Activated CD8-positive, alpha-beta memory T cell treated with anti-CD3 and anti-CD28 coated beads, Interleukin-2, amount 50 U/mL, for 1 hour (primary cell): ENCODE results near the gene COPS6.
A peak's percentile ranks its signal among the peaks of the same experiment; 100 is the strongest.

Source experiments
- DNase-seq: peaks from one replicate; pipeline ENCODE4 v3.0.0-alpha.2; 2020; ENCODE audit errors: extremely low read depth

Gene COPS6

DNA sequence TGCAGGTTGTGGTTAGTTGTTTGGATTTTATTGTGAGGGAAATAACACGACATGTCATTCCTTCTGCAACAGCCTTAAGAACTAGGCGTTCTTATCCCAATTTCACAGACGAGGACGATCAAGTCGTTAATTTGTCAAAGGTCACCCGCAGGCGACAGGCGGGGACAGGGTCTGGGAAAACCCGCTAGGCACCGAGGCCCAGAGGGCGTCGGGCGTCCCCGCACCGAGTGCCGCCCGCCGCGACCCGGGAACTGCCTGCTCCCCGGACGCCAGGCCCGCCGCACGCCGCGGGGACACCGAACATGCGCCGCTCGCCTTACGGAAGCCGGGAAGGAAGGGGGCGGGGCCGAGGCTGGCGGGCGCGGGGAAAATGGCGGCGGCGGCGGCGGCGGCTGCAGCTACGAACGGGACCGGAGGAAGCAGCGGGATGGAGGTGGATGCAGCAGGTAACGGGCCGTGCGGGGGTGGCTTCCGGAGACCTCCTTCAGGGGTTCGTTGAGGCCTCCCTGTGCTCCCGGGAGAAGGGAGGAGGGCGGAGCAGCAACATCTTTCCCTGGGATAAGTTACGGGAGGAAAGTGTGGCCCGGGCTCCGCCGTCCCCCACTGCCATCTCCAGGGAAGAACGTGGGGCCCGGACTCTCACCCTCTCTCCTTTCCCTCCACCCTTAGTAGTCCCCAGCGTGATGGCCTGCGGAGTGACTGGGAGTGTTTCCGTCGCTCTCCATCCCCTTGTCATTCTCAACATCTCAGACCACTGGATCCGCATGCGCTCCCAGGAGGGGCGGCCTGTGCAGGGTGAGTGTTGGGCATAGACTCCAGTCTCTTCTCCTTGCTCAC lies at the start of gene COPS6:
COPS6 (plus strand) TSS at position 349 of the 837 bp plus-strand sequence; CDS start at position 371, 22 bp downstream.
- DNase-seq: no peak

DNA sequence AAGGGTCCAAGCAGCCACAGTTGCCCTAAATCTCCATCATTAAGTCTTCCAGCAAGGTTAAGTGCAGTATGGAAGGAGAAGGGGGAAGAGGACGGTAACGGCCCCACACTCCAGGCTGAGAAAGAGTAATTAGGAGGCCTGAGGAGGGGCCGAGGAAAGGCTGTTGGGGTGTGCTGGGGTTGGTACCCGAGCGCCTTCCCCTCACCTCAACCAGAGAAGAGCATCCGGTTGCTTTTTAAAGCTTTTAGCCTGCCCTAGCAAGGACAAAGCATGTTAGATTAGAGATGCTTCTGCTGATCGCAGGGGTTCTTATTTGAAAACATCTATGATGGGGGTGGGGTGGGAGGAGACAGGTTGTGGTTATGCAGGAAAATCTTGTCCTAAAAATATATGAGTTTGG lies 48.2 kb upstream of the COPS6 start:
- no peak for DNase-seq

DNA sequence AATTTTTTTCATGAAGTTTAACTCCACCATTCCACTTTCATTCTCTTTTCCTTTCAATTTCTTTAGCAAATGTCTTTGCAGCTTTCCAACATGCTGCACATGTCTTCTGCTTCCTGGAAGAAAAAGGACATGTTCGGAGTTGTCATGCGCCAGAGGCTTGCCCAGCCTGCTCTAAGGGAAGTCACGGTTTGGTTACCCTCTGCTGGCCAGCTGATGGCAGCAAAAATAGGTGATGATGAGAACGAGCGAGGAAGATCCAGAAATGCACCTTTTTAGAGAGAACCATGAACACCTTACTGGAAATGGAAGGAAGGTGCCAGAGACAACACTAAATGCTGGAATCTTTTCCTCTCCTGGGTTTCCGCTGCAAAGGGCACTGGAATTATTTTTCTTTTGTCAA lies 44.1 kb upstream of the COPS6 start:
- DNase-seq: no peak

DNA sequence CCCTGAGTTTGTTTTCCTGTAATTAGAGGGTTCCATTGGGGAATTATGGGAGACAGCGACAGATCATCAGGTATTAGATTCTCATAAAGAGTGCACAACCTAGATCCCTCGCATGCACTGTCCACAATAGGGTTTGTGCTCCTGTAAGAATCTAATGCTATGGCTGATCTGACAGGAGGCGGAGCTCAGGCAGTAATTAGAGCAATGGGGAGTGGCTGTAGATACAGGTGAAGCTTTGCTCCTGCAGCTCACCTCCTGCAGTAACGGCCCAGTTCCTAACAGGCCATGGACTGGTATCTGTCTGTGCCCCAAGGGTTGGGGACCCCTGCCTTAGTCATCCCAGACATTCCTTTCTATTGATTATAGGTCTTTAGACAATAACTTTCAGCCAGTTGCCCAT lies 40.1 kb upstream of the COPS6 start:
- no peak for DNase-seq

DNA sequence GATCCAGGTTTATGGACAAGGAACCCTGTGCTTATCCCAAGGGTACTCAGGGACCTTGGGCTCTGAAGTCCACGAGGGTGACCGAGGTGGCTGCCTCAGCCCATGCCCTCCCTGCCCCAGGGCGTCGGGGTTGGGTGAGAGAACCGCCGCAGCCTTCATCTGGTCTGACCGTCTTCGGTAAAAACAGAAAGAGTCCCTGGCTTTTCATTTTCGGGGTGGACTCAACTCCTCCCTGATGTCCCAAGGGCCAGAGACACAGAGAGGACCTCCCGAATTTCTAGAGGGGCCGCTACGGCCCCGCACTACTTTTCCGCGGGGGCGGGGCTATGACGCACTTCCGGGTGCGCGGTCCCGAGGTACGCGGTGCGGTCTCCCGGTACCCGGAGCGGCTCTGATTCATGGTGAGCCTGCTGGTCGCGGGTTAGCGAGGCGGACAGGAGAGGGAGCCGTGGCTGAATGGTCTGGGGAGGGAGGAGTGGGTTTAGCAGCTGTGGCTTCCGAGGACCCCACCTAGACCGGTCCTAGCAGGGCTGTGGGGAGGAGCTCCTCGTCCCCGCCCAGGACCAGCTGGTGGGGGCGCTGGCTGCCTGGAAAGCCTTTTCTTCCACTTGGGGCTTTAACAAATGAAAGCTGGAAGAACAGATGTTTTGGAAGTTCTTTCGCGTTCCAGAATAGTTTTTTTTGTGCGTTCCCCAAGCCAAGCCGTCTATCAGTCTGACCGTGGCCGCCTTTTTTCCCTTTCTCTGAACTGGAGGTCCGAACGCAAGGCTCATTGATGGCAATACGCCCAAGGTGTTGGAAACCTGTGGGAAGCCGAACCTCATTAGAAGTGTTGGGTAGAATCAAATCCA lies 39.1 kb upstream of the COPS6 start, which contains the start of gene ZSCAN21:
ZSCAN21 (plus strand) TSS at position 334 of the 851 bp plus-strand sequence. CDS start 7,233 bp downstream, outside the sequence.
- peak; percentile 40 for DNase-seq

DNA sequence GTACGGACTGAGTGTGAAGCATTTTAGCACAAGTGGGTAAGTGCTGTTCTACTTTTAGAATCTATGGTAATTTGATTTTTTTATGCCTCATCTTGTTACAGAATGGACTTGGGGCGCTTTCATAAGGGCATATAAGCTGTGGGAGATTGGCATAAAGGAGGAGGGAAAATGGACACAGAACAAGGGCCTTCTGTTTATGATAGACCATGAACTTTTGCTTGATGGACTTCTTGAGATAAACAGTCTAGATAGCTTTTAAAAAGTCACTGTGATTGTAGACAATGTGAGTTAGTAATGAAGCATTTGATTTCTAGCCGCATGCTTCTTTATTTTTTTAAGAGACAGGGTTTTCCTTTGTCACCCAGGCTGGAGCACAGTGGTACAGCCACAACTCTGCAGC lies 37.2 kb upstream of the COPS6 start:
- no peak for DNase-seq

DNA sequence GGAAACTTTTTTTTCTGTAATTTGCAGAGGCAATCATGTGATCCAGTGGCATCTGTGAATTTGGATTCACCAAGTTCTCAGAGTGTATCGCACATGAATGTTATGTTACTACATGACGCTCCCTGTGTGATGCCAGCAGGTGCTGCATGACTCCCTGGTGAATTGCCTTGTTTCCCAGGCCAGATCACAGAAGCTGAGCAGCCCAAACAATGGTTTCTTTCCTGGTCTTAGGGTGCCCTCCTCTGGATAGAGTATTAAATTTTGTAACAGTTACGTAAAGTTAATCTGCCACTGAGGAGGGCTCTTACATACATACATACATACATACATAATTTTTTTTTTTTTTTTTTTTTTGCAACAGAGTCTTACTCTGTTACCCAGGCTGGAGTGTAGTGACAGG lies 35.6 kb upstream of the COPS6 start:
- DNase-seq: no peak

DNA sequence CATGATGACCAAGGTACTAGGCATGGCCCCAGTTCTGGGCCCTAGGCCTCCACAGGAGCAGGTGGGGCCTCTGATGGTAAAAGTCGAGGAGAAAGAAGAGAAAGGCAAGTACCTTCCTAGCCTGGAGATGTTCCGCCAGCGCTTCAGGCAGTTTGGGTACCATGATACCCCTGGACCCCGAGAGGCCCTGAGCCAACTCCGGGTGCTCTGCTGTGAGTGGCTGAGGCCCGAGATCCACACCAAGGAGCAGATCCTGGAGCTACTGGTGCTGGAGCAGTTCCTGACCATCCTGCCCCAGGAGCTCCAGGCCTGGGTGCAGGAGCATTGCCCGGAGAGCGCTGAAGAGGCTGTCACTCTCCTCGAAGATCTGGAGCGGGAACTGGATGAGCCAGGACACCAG lies 31.8 kb upstream of the COPS6 start:
- no peak for DNase-seq

DNA sequence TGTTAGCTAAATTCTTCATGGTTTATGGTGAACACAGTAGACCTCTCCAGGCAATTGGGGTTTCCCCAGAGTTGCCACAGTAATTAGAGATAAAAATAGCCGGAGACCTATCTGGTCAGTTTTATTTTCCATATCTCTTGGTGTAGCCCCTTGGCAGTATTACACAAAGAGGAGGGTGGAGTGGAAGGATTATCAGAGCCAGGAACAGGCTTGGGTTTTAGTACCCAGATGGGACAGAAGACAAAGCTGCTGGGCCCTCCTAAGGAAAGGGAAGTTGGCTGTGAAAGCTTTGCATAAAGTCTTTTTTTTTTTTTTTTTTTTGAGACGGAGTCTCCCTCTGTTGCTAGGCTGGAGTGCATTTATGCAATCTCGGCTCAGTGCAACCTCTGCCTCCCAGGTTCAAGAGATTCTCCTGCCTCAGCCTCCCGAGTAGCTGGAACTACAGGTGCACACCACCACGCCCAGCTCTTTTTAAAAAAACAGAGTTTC lies 29.5 kb upstream of the COPS6 start:
- no peak for DNase-seq

DNA sequence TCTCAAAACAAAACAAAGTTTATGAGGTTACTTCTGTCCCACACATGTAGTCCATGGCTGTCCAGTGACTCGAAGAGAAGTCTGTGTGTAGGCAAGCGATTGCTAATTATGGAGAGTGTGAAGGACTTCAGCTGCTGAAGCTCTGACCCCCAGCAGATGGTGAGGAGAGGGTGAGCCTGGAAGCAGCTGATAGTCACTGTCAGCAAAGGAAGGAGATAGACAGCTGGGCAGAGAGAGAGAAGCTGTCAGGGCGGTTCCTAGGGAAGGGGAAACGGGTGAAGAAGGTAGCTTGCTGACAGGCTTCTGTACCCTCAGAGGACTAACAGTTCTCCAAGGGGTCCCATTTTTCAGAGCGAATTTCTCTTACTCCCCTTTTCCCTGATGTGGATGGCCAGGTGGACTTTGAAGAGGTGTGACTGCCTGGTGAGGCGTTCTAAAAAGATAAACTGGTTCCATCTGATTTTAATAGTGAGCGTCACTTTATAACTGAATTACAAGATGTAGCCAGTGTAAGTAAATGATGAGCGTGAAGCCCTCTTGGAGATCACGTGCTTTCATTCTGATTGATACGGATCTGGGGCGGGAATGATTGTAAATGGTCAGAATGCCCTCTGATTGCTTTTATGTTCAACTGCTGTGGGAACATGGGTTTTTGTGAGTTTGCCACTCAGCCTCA lies 27.1 kb upstream of the COPS6 start:
- DNase-seq: no peak

DNA sequence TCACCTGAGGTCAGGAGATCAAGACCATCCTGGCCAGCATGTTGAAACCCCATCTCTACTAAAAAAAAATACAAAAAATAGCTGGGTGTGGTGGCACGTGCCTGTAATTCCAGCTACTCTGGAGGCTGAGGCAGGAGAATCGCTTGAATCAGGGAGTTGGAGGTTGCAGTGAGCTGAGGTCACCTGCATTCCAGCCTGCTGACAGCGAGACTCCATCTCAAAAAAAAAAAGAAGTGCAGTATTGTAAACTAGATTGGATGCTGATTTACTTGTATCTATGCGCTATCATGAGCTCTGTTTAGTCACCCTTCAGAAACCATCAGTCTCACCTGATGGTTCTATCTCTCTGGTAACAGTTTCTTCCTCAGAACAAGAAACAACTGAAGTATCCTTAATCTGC lies 25.4 kb upstream of the COPS6 start:
- DNase-seq: no peak

DNA sequence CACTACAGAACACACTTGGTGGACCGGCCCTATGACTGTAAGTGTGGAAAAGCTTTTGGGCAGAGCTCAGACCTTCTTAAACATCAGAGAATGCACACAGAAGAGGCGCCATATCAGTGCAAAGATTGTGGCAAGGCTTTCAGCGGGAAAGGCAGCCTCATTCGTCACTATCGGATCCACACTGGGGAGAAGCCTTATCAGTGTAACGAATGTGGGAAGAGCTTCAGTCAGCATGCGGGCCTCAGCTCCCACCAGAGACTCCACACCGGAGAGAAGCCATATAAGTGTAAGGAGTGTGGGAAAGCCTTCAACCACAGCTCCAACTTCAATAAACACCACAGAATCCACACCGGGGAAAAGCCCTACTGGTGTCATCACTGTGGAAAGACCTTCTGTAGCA lies 24.6 kb upstream of the COPS6 start:
- no peak for DNase-seq

DNA sequence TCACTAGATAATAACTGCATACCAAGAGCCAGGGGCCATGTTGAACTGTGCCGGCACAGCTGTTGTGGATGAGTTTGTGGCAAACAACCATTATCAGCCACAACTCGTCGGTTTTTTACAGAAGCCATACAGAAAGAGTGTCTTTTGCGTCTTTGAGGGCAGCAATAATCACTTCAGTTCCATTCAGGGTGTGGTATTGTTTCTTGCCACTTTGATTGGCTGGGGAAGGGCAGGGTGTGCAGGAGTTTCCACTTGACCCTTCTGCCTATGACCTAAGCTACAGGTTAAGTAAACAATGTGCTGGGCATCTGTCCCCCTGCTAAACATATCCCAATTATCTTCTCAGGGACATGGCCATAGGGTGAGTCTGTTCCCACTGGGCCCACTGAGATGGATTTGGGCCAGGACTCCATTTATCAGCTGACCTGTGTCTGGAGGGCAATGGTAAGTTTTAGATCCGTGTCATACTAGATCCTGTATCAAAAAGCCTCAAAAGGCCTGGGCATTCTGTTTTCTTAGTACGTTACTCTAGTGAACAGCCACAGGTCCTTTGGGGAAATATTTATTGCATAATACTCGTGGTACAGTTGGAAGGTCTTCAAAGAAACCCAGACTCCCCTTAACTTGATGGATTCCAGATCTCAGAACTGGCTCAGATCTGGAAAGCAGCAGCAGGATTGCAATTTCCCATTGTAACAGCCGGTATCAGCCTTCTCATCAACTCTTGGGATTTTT lies 23.1 kb upstream of the COPS6 start:
- DNase-seq: no peak

DNA sequence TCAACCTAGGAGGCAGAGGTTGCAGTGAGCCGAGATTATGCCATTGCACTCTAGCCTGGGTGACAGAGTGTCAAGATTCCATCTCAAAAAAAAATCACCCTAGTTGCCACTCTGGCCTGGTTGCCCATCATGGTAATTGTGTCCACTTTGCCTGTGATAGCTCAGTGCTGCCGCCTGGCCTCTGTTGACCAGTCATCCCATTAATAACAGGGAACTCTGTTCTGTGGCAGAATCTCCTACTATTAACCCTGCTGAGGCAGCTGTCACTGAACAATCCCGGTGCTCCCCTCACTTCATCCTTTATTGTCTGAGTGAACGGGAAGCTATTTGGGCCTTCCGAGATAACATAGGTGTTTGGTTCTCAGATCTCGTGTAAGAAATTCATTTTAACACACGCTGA lies 21.8 kb upstream of the COPS6 start:
- no peak for DNase-seq

DNA sequence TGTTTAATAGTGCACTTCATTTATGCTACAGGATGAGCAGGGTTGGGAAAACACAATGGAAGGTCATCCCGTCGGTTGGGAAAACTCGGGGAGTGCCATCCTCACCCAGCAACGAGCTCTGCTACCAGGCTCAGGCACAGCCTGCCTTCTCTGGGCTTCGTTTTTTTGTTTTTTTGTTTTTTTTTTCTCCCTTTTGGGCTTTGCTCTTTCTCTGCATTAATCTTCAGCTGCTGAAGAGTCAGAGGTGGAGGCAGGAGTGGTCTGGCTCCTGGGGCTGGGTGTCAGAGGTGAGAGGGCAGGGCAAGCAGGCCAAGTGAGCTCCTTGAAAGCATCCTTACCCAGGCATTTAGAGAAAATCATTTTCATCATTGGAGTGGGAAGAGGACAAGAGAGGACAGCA lies 18.8 kb upstream of the COPS6 start:
- DNase-seq: no peak

DNA sequence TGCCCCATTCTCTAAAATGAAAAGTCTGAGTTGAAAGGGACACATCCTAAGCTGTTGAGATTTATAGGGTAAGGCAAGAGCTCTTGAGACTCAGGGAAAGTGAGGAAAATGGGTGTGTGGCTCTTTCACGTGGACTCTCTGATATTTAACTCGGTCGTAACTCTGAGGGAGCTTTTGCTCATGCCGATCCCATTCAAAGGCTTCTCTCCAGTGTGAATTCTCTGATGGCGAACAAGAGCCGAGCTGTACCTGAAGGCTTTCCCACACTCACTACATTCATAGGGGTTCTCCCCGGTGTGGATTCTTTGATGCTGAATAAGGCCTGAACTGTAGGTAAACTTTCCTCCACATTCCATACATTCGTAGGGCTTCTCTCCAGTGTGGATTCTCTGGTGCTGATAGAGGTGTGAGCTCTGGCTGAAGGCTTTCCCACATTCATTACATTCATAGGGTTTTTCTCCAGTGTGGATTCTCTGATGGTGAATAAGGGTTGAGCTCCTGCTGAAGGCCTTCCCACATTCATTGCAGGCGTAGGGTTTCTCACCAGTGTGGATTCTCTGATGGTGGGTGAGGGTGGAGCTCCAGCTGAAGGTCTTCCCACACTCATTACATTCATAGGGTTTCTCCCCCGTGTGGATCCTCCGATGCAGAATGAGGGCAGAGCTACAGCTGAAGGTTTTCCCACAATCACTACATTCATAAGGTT lies 17.6 kb upstream of the COPS6 start:
- no peak for DNase-seq

DNA sequence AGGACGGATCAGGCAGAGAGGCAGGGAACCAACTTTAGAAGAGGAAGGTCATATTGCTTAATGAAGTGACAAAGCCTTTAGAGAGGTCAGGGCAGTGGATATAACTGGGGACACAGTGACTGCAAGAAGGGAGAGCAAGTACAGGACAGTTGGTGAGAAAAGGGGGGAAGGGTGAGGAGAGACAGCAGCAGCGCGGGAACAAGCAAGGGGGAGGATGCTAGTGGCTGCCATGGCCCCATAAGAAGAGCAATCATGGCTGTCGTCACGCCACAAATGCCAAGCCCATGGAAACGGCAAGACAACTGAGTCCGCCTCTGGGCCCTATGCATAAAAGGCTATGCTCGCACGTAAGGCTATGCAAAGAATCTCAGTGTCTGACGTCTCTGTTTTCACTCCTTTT lies 16.3 kb upstream of the COPS6 start:
- DNase-seq: no peak

DNA sequence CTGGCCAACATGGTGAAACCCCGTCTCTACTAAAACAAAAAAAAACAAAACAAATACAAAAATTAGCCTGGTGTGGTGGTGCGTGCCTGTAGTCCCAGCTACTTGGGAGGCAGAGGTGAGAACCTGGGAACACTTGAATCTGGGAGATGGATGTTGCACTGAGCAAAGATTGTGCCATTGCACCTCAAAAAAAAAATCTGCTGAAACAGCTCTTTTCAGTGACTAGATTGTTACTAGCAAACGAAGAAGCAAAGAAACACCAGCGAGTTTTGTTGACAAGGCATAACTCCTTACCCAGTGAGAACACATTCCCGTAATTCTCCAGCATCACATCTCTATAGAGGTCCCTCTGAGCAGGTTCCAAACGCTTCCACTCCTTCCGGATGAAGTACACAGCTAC lies 13.9 kb upstream of the COPS6 start:
- no peak for DNase-seq

DNA sequence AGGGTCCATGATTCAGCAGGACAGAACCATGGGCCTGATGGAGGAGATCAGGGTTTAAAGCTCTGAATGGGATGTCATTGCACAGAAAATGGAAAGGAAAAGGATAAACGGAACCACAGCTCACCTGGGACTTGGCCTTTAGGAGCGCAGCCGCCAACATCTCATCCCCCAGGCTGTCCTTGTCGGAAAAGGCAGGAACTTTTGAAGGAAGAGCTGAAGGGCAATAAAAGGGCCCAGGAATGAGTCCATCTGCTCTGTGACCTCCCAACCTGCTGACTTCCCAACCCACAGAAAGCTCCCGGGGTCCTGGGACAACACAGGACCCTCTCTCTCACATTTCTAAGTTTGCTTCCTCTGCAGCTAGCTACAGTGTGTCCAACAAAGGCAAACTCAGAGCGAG lies 13.4 kb upstream of the COPS6 start:
- no peak for DNase-seq

DNA sequence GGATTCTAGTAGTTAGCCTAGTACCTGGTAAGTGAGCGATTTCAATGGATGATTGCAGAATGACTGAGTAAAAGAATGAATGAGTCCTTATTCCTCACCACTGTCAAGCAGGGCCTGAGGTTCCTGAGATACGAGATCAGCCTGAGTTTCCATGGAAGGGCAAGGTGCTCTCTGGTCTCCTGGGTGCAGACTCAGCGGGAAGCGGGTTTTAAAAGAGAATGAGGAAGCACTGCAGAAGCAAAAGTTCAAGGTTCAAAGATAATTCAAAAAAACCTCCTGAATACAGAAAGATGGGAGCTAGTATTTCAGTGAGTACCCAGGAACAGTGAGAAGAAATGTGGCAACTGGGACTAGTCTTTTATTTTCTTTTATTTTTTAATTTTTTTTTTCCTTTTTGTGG lies 11.6 kb upstream of the COPS6 start:
- DNase-seq: no peak

DNA sequence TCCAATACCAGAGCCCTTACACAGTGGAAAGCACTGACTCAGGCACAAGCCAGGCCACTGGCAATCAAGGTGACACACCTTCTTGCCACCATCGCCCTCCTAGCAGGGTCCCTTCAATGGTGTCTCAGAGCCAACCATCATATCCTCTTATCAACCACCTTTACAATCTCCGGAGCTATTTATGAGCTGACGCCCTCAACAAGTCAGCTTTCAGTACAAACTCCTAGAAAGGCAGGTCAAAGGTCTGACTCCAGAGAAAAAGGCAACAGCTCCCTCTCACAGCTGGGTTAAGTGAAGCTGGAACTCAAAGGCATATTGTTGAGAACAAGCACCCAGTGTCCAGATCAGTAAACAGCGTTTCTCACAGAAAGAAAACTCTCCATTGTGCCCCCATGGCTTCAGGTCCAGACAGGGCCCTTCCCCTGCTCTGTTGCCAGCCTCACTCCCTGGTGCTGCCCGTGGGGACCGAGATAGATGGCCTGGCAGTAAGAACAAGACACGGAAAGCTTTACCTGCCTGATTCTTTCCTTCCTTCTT lies 9.7 kb upstream of the COPS6 start:
- DNase-seq: no peak
